H1 (cell line): ENCODE data around the gene LAG3.

ENCODE experiments used
- CBX5 ChIP-seq: fragments of 300-800, 300-1000 bp; sonication (generic); IDR thresholded peaks from 2 replicates; pipeline ENCODE4 v1.7.1; 2016; ENCODE audit warnings: antibody characterized with exemption, low read length, low read depth
- CEBPB ChIP-seq: IDR thresholded peaks from 2 replicates; pipeline ENCODE4 v1.6.1; 2012; ENCODE audit warnings: low read depth, low read length
- CREB1 ChIP-seq: IDR thresholded peaks from 2 replicates; pipeline ENCODE4 v1.6.1; 2012; ENCODE audit warnings: inconsistent platforms
- EP300 ChIP-seq, 2 experiments: IDR thresholded peaks; 1 replicate in 1 of 2; 2 replicates in 1 of 2; pipeline ENCODE4 v1.6.1; 2011 to 2012; ENCODE audit warnings: low read depth in 2 of 2, low read length in 2 of 2, mild to moderate bottlenecking in 2 of 2, borderline replicate concordance in 1 of 2, inconsistent platforms in 1 of 2, moderate library complexity in 1 of 2
- POLR2A ChIP-seq, 2 experiments: IDR thresholded peaks; 1 replicate in 1 of 2; 2 replicates in 1 of 2; pipeline ENCODE4 v1.6.1; 2011; ENCODE audit warnings: low read depth in 2 of 2, low read length in 2 of 2, mild to moderate bottlenecking in 2 of 2; ENCODE audit errors: control extremely low read depth in 1 of 2
- POU5F1 ChIP-seq: IDR thresholded peaks from 2 replicates; pipeline ENCODE4 v1.6.1; 2011; ENCODE audit warnings: low read depth, mild to moderate bottlenecking, low read length, moderate library complexity
- RBBP5 ChIP-seq: IDR thresholded peaks from 2 replicates; pipeline ENCODE4 v1.7.1; 2012; ENCODE audit warnings: low read depth, mild to moderate bottlenecking, inconsistent platforms, low read length, moderate library complexity, borderline replicate concordance
- SIN3A ChIP-seq, 2 experiments: IDR thresholded peaks in 1 of 2; conservative IDR thresholded peaks in 1 of 2; 2 replicates each; pipeline ENCODE4 v1.6.1; 2011 to 2012; ENCODE audit warnings: low read length in 2 of 2, improper control_type of control experiment in 1 of 2, low read depth in 1 of 2, mild to moderate bottlenecking in 1 of 2
- SP1 ChIP-seq: IDR thresholded peaks from 2 replicates; pipeline ENCODE4 v1.6.1; 2011; ENCODE audit warnings: low read depth, low read length
- TAF1 ChIP-seq: IDR thresholded peaks from 2 replicates; pipeline ENCODE4 v1.6.1; 2011; ENCODE audit warnings: mild to moderate bottlenecking, low read depth, low read length
- TEAD4 ChIP-seq: IDR thresholded peaks from 2 replicates; pipeline ENCODE4 v1.6.1; 2012; ENCODE audit warnings: low read depth, low read length, inconsistent platforms, mixed read lengths
- TF ChIP-seq, protein P1 (sequence below), 3 experiments: IDR thresholded peaks; 1 replicate in 2 of 3; 2 replicates in 1 of 3; pipeline versions ENCODE4 v1.5.1 to v1.6.1; 2011; ENCODE audit warnings: low read length in 3 of 3, mild to moderate bottlenecking in 3 of 3, inconsistent platforms in 2 of 3, low read depth in 1 of 3, moderate library complexity in 1 of 3; ENCODE audit not compliant: insufficient read depth in 1 of 3; ENCODE audit errors: control extremely low read depth in 1 of 3

DNA sequence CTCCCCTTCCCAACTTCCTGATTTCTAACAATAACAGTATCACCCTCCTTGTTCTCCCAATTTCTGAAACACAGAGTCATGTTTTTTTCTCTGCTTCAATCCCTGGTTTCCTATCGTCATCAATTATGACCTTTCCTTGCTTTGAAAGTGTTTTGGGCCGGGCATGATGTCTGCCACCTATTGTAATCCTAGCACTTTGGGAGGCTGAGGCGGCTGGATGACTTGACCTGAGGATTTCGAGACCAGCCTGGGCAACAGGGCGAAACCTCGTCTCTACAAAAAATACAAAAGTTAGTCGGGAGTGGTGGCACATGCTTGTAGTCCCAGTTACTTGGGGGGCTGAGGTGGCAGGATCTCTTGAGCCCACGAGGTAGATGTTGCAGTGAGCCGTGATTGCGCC lies 36.7 kb downstream of the LAG3 start:
- no peak for TF ChIP-seq CREB1
- TF ChIP-seq TEAD4: no peak
- TF ChIP-seq CEBPB: peak; percentile 44; the same call in 1 of the 2 replicates
- TF ChIP-seq, protein P1, sequence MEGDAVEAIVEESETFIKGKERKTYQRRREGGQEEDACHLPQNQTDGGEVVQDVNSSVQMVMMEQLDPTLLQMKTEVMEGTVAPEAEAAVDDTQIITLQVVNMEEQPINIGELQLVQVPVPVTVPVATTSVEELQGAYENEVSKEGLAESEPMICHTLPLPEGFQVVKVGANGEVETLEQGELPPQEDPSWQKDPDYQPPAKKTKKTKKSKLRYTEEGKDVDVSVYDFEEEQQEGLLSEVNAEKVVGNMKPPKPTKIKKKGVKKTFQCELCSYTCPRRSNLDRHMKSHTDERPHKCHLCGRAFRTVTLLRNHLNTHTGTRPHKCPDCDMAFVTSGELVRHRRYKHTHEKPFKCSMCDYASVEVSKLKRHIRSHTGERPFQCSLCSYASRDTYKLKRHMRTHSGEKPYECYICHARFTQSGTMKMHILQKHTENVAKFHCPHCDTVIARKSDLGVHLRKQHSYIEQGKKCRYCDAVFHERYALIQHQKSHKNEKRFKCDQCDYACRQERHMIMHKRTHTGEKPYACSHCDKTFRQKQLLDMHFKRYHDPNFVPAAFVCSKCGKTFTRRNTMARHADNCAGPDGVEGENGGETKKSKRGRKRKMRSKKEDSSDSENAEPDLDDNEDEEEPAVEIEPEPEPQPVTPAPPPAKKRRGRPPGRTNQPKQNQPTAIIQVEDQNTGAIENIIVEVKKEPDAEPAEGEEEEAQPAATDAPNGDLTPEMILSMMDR (IDR thresholded peaks at IDR 0.05; ENCODE audit: control extremely low read depth in 1 of 3, insufficient read depth in 1 of 3, low read depth in 1 of 3, low read length in 3 of 3): no peak
- no peak for TF ChIP-seq SIN3A (conservative IDR thresholded peaks at IDR 0.05 in 1 of 2, IDR thresholded peaks at IDR 0.05 in 1 of 2; ENCODE audit: low read depth in 1 of 2, low read length in 2 of 2)
- no peak for TF ChIP-seq TAF1
- no peak for TF ChIP-seq POU5F1
- TF ChIP-seq RBBP5: no peak
- no peak for TF ChIP-seq POLR2A (IDR thresholded peaks at IDR 0.05; ENCODE audit: control extremely low read depth in 1 of 2, low read depth in 2 of 2, low read length in 2 of 2)
- TF ChIP-seq EP300 (IDR thresholded peaks at IDR 0.05; ENCODE audit: borderline replicate concordance in 1 of 2, low read depth in 2 of 2, low read length in 2 of 2): no peak
- TF ChIP-seq SP1: no peak
- no peak for TF ChIP-seq CBX5
